NCI-H2196 (cell line): ENCODE results near the gene CHTF18.
"Not testable (repeated sequence)": the region's sequence is repeated elsewhere in the genome, so short reads cannot be mapped to it uniquely, and the experiment has no call there.

Source experiments
- DNase-seq: peaks from one replicate; lab custom pipeline; 2025; ENCODE audit not compliant: unreplicated experiment; lab: John Stamatoyannopoulos, UW

CHTF18 gene

DNA sequence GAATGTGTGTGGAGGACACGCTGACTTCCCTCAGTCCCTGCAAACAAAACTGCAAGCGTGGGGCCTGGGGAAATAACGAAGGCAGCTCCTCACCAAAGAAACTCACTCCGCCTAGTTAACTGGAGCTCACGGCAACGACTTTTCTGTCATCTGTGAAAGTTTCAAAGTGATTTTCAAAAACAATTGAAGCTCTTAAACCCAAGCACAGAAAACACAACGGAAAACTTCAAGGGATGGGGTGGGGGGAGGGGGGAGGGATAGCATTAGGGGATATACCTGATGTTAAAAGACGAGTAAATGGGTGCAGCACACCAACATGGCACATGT is 15.3 kb downstream of the CHTF18 start:
- DNase-seq = no peak

GRCh38 chr16:804193-805048 is 16.0 kb downstream of the CHTF18 start:
- no peak for DNase-seq

- no peak for DNase-seq
Observed at GRCh38 chr16:805474-805873, 17.1 kb downstream of the CHTF18 start.

GRCh38 chr16:807347-808084 is 19.1 kb downstream of the CHTF18 start:
- DNase-seq = peak; percentile 83

DNA sequence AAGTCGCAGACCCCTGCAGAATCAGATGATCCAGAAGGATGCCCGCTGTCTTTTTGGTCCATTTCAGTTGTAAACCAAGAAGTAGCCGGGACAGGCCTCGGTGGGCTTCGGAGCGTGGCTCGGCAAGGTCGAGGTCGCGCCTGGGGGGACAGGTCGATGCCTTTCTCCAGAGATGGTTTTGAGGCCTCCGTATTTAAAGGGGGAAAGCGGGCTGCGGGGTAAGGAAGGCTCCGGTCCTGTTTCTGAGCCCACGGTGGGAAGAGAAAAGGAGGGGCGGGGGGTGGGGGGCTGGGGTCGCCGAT is 19.6 kb downstream of the CHTF18 start:
- DNase-seq = no peak

GRCh38 chr16:813204-813915 is 24.9 kb downstream of the CHTF18 start:
- no peak for DNase-seq

- no peak for DNase-seq
Observed at GRCh38 chr16:813916-814412, 25.5 kb downstream of the CHTF18 start.

DNA sequence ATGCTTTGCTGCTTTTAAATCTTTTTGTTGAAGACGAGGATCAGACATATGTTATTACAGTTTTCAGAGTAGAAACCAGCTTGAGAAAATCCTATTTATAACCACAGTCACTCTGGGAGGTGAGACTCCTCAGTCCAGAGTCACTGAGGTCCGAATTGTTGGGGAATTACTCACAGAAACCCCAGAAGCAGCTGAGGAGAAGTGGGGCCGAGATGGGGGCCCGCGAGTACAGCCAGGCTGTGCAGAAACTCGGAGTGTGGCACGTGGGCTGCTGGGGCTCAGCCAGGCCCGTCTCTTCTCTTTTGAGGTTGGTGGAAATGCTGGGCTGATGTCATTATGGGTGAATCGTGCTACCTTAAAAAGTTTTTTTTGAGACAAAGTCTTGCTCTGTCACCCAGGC is 26.6 kb downstream of the CHTF18 start:
- DNase-seq = no peak

GRCh38 chr16:815861-816260 is 27.4 kb downstream of the CHTF18 start:
- DNase-seq = no peak

- DNase-seq = no peak
Observed at GRCh38 chr16:817001-817906, 28.8 kb downstream of the CHTF18 start.

DNA sequence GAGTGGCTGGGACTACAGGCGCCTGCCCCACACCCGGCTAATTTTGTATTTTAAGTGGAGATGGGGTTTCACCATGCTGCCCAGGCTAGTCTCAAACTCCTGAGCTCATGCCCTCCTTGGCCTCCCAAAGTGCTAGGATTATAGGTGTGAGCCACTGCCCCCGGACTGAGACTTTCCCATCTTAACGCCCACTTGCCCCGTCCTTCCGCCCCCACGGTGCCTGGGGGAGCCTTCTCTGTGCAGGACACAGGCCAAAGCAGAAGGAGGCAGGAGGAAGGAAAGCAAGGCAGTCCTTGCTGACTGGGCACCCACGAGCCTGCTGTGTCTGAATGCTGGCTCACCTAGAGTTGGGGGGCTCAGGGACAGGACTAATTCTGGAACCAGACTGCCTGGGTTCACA is 29.7 kb downstream of the CHTF18 start:
- no peak for DNase-seq

- no peak for DNase-seq
Observed at GRCh38 chr16:818592-818991, 30.2 kb downstream of the CHTF18 start.

- DNase-seq = no peak
Observed at GRCh38 chr16:819336-820043, 31.1 kb downstream of the CHTF18 start.

DNA sequence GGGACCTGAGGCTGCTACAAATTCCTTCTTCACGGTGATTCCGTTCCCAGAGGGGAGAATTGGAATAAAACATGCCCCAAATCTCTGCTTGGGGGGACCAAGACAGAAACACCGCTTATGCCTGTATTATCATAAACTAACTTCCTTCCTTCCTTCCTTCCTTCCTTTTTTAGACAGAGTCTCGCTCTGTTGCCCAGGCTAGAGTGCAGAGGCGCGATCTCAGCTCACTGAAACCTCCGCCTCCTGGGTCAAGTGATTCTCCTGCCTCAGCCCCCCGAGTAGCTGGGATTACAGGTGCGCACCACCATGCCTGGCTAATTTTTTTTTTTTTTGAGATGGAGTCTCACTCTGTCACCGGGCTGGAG is 31.6 kb downstream of the CHTF18 start:
- DNase-seq = not testable (repeated sequence)

DNA sequence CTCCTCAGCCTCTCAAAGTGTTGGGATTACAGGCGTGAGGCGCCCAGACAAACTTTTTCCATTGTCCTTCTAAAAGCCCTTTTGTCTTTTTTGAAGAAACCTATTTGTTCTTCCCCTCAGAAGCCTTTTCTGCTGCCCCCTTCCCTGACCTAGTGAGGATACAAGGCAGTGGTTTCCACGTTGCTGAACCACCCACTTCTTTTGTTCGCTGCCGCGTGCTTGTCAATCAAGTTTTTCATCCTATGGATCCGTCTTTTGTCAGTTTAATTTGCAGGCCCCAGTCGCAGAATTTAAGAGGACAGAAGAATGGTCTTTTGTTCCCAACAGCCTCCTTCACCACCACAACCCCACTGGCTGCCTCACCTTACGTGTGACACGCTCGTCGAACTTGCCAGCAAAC is 32.3 kb downstream of the CHTF18 start:
- DNase-seq = no peak

GRCh38 chr16:821751-822150 is 33.3 kb downstream of the CHTF18 start:
- DNase-seq = no peak

- peak; percentile 35 for DNase-seq
Observed at GRCh38 chr16:822174-822908, 33.9 kb downstream of the CHTF18 start.

DNA sequence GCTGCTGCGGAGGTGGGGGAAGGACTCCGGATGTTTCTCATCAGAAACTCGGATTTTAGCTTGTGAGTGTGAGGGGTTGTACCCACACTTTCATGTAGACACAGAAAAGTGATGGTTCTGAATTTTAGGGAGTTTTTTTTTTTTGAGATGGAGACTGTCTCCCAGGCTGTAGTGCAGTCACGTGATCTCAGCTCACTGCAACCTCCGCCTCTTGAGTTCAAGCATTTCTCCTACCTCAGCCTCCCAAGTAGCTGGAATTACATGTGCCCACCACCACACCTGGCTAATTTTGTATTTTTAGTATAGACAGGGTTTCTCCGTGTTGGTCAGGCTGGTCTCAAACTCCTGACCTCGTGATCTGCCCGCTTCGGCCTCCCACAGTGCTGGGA is 34.5 kb downstream of the CHTF18 start:
- no peak for DNase-seq

DNA sequence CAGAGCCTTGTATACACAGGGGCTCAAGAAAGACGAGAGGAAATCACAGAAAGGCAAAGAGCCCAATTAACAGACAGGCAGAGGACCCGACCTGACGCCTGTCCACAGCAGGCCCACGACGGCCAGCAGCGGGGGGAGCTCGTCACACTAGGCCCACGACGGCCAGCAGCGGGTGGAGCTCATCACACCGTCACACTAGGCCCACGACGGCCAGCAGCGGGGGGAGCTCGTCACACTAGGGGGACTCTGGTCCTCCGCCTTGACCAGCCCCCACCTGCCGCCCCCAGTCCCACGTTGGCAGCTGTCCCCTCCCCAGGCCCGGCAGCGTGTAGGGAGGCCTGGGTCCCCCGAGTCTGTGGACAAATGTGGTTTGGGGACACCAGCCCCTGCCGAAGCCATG is 35.8 kb downstream of the CHTF18 start:
- no peak for DNase-seq

GRCh38 chr16:824601-825000 is 36.2 kb downstream of the CHTF18 start:
- no peak for DNase-seq
